GM08714 (cell line): ENCODE results near the gene GNAT1.
A peak's percentile ranks its signal among the peaks of the same experiment; 100 is the strongest.
"Not testable (repeated sequence)": the region's sequence is repeated elsewhere in the genome, so short reads cannot be mapped to it uniquely, and the experiment has no call there.

Source experiments
- H3K4me3 ChIP-seq: fragments of 200-500 bp; sonication (Bioruptor generic); 2 replicates; pipeline ENCODE4 v1.5.1; 2014; ENCODE audit warnings: mild to moderate bottlenecking, low read length, inconsistent platforms
- ZNF274 ChIP-seq: IDR thresholded peaks from 2 replicates; pipeline ENCODE4 v1.6.1; 2012; ENCODE audit warnings: mild to moderate bottlenecking, low read depth, low read length

Gene GNAT1

DNA sequence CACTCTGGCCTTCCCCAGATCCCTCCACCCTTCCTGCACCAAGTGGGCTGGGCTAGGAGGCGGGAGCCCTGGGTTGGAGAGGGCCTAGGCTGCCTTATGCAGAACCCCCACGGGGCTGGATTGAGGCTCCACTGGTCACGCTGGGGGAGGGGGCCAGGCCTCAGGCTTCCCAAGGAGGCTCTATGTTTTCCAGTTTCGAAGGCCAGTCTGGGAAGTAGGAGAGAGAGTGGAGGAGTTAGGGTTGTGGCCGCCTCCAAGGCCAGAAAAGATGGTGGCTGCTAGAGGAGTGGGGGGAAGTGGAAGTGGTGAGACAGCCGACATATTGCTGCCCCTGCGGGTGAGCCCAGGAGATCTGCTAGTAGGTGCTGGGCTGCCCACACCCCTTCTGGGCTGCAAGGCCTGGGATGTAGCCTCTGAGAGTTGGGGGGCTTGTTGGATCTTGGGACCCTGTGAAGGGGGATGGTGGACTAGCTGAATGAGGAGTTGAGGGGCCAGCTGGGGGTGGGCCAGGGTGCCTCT lies 45.8 kb downstream of the GNAT1 start:
- no peak for TF ChIP-seq ZNF274
- H3K4me3 ChIP-seq: peak overlapping the region; percentile 71

DNA sequence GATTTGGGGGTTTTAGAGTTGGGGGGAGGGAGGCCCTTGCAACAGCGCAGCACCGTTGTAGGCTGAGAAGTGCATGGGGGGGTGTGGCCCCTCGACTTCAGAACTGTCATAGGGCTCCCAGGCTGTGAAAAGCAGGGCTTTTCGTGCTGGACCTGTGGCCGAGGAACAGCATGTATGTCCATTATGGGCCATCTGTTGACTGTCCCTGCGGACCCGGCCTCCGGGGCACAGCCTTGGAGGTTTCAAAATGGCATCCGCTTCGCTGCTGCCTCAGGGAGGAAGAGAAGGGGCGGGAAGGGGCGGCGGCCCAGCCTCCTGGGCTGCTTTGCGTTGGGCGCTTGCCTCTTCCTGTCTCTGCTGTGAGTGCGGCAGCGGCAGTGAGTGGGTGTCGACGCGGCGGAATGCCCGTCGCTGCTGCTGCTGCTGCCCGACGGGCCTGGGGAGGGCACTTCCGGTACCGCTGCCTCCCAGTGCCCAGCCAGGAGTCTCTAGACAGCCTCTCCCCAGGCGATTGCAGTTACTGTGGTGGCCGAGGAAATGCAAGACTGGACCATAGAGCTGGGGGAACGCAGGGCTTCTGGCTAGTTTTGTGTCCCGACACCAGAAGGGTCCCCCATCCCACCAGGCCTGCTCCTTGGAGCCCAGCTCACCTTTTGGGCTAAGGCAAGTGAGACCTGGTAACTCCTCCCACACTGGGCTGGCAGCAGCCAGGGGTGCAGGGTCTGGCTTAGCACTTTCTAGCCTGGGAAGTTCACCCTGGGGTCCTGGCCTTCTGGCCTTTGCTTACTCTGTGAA lies 46.5 kb downstream of the GNAT1 start:
- H3K4me3 ChIP-seq: peak overlapping the region; percentile 71
- no peak for TF ChIP-seq ZNF274

DNA sequence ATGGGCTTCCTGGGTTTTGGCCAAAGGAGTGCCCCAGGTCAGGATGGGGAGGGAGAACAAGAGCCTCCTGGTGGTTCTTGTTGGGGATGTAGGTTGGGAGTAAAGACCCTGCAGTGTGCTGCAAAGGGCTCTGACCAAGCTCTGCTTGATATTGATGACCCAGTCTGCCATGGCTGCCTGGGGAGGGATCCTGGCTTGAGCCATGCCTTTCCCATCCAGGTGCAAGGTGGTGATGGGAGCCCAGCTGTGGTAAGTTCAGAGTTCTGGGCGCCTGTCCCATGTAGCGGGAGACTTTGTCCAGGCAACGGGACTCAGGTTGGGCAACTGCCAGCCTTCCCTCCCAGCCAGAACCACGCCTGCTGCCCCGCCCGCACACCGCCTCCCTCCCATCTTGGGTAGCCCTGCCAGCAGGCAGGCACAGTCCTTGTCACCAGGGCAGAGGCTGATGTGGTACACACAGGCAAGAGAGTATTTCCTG lies 47.2 kb downstream of the GNAT1 start:
- H3K4me3 ChIP-seq: peak overlapping the region; percentile 71; the same call in 1 of the 2 replicates
- TF ChIP-seq ZNF274: no peak

DNA sequence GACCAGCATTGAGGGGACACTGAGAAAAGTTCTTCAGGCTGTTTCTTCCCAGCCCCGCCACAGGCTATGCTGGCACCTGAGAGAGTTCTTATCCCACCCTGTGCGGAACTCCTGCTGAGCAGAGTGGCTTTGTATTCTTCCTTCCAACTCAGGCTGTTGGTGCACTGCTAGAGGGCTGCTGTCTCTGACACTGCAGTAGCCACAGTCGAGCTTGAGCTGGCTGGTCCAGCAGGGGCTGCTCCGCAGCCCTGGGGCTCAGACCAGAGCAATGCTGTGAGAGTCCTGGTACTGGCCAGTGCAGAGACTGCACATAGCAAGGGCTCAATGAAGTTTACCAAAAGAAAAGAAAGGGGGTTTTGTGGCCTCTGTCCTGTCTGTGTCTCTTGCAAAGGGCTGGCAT lies 48.2 kb downstream of the GNAT1 start:
- no peak overlapping the region for H3K4me3 ChIP-seq
- TF ChIP-seq ZNF274: no peak

DNA sequence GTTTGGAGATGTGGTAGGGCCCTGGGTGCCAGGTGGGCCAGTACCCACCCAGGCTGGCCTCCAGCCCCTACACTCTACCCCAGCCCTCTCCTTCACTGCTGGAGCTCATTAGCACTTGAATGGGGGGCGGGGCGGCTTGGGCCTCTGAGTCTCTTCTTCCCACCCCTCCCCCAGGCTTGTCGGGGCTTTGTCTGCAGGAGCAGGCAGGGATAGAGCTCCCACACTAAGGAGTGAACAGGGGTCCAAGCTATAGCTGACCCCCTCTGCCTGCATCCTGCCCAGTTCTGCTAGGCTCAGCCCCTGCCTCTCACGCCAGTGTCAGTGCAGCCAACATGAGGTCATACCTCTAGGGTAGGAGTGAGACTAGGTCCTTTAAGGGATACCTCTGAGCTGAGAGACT lies 49.8 kb downstream of the GNAT1 start:
- H3K4me3 ChIP-seq: no peak overlapping the region
- TF ChIP-seq ZNF274: no peak

DNA sequence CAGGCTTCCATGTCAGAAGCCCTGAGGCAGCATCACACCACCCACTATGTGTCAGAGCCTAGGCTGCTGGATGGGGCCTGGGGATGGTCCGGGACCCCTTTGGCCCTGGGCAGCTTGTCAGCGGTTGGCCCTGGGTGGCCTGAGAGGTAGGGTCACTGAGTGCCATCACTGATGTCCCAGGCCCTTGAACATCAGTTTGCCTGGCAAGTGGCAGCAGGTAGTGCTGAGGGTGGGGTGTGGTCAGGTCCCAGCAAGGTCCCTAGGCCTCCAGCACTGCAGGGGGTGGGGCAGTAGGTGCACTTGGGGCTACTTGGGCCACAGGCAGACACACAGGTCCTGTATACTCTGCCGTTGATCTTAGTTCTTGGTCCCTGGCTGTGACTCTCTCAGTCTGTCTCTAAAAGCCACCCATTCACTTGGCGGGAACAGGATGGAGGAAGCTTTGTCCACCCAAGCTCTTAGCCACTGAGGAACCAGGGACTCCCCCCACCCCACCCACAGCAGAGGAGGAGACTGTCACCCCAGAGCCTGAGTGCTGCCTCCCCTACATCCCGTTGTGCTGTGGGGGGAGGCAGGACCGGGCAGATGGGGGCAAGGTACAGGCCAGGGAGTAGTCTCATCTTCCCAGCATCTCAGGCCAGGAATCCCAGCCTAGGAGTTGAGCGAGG lies 50.4 kb downstream of the GNAT1 start:
- no peak for TF ChIP-seq ZNF274
- no peak overlapping the region for H3K4me3 ChIP-seq

DNA sequence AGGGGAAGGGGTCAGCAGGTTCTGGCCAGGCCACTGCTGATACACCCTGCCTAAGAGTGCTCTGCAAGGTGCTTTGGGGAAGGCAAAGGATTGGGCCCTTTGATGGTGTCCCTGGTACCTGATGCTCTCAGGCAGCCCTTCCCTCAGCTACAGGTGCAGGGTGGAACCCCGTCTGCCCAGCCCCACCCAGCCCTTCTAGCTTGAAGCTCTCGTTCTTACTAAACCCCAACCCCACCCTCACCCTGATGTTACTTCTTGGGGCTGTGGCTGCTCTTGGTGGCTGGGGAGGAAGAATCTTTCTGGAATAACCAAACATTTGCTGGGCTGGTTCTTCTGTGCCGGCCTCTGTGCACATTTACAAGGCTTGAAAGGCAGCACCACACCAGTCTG lies 51.0 kb downstream of the GNAT1 start:
- TF ChIP-seq ZNF274: no peak

DNA sequence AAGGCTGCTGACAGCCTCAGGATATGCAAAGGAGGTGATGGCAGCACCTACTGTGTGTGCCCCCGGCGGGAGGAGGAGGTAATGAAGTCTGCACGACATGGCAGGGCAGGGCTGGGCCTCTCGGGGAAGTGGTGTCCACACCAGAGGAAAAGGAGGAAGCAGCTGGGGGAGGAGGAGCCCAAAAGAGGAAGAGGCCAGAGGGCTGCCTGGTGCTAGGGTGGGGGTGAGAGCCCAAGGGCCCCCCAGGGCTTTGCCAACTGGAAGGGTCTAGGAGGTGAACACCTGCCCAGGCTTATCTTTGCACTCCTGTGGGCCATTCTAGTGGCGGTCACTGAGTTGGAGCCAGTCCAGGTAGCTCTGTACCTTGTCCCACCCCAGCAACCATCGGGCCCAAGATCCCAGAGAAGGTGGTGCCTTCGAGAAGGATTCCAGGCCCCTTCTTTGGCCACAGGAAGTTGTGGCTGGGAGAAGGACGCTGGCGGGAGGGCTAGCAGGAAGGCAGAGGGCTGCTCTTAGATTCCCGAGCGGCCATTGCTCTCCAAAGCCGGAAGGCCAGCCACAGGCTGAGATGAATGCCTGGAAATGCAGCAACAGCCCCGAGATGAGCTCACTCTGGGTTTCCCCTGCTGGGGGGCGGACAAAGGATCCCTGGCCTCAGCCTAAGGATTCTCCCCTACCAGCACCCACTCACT lies 51.6 kb downstream of the GNAT1 start:
- no peak for TF ChIP-seq ZNF274

More for the DNA sequence above, 51.0 kb downstream of the GNAT1 start:
- no peak overlapping the region; the same call in 1 of the 2 replicates for H3K4me3 ChIP-seq

DNA sequence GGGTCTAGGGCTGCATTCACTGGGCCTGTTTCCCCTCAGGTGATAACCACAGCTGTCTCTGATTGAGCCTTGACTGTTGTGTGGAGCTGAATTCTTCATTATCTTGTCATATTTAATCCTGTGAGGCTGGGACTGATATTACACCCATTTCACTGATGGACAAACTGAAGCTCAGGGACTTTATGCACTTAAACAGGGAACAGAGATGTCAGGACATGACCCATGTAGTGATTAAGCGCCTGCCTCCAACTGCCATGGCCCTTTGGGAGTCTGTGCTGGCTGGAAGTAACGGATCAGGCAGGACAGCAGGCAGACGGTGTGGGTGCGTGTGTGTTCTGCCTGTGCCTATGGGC lies 52.1 kb downstream of the GNAT1 start:
- no peak overlapping the region for H3K4me3 ChIP-seq
- TF ChIP-seq ZNF274: no peak

More for the DNA sequence above, 51.6 kb downstream of the GNAT1 start:
- H3K4me3 ChIP-seq: no peak overlapping the region; the same call in 1 of the 2 replicates

DNA sequence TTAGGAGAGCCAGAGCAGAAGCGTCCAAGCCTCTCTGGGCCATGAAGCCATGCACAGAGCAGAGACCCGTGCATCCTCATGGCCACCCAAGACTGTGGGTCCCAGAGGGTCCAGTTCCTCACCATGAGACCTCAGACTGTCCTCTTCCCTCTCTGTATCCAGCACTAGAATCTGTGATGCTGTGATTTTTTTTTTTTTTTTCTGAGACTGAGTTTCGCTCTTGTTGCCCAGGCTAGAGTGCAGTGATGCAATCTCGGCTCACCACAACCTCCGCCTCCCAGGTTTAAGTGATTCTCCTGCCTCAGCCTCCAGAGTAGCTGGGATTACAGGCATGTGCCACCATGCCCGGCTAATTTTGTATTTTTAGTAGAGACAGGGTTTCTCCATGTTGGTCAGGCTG lies 53.4 kb downstream of the GNAT1 start:
- H3K4me3 ChIP-seq: not testable (repeated sequence)

DNA sequence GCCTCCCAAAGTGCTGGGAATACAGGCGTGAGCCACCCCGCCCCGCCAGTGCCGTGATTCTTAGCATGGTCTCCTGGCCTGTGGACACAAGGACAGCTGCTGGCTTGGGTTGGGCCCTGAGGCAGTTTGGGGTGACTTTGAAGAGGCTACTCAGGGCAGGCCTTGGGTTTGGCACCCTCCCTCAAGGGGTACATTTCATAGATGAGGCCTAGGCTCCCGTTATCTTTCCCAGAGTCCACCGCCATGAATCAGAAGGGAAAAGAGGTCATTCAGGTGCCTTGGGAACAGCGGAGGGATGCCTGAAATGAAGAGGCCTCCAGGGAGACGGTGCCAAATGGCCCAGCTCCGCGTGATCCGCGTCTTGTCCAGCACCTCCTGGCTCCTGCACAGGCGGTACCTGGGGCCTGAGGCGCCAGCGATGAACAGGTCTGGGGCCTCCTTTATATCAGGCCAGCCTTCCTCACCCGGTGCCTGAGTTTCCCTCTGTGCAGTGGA lies 53.9 kb downstream of the GNAT1 start:
- TF ChIP-seq ZNF274: no peak
- no peak overlapping the region; the same call in 1 of the 2 replicates for H3K4me3 ChIP-seq

DNA sequence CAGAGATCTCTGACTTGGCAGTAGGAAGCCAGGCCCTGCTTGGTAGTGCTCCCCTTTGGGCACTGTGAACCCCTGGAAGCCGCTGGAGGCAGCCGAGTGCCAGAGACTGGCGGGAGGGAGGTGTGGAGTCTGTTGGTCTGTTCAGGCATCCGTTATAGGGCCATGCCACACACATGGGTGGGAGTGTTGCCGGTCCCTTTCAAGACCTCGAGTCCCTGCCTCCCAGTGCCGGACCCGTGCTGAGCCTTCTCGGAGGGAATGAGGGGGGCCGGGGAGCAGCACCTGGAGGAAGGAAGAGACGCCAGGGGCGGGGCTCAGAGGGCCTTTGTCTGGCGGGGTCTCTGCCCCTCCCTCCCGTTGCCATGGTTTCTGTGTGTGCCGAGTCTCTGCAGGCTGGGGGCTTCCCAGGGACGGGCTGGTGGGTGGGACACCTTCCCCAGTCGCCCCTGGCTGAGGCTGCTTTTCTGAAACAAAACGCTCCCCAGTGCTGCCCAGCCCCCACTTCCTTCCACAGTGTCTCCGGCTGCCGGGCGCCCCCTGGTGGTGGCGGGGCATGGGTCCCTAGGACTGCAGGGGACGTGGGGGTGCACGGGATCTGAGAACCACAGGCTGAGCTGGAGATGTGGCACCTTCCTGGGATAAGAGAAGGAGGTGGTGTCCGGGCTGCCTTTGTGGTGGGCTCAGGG lies 54.6 kb downstream of the GNAT1 start:
- TF ChIP-seq ZNF274: no peak
- peak overlapping the region; percentile 7; the same call in 1 of the 2 replicates for H3K4me3 ChIP-seq

DNA sequence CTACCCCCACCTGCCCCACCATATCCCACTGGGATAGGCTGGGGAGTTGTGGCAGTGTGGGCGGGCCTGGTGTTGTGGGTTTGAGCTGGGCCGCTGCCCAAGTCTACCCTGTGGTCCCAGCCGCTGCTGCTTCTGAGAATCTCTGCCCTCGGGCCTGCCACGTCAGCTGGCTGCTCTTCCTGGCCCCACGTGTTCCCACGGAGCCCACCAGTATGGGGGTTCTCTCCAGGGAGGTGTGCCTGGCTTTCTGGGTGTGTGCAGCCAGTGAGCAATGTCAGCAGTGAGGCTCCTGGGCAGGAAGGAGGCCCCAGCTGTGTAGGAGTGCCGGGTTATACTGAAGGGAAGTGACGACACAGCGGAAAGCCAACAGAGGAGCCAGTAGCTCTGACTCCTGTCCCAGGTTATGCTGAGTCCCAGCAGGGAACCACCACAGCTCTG lies 55.1 kb downstream of the GNAT1 start:
- no peak for TF ChIP-seq ZNF274
- peak overlapping the region; percentile 7; the same call in 1 of the 2 replicates for H3K4me3 ChIP-seq
